Ammon's horn (tissue), 1 donor: ENCODE results near the gene ATP6V0A1.
"Not testable (repeated sequence)": the region's sequence is repeated elsewhere in the genome, so short reads cannot be mapped to it uniquely, and the experiment has no call there.

Experiments
- DNase-seq: peaks from one replicate; pipeline ENCODE4 v3.0.0-alpha.2; 2016; ENCODE audit warnings: low spot score

Gene ATP6V0A1

GRCh38 chr17:42476411-42476810 is 17.7 kb downstream of the ATP6V0A1 start:
- no peak for DNase-seq

DNA sequence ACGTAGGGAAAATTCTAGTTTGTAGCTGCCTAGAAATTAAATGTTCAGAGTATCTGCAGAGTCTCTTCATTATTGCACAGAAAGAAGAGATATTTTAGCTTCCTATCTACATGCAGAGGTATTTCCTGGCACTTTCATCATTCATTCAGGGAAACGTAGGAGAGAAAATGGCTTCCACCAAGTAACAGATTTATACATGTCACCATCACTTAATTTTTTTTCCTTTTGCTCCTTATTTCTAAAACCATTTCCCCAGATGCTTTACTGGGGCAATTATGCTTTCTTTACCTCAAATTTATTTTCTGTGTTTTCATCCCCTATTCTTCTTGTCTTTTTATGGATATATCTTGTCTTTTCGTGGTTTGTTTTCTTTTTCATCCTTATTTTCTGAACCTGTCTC is 18.5 kb downstream of the ATP6V0A1 start:
- no peak for DNase-seq

GRCh38 chr17:42477824-42478223 is 19.1 kb downstream of the ATP6V0A1 start:
- DNase-seq: not testable (repeated sequence)

GRCh38 chr17:42484304-42484703 is 25.6 kb downstream of the ATP6V0A1 start:
- DNase-seq: no peak

DNA sequence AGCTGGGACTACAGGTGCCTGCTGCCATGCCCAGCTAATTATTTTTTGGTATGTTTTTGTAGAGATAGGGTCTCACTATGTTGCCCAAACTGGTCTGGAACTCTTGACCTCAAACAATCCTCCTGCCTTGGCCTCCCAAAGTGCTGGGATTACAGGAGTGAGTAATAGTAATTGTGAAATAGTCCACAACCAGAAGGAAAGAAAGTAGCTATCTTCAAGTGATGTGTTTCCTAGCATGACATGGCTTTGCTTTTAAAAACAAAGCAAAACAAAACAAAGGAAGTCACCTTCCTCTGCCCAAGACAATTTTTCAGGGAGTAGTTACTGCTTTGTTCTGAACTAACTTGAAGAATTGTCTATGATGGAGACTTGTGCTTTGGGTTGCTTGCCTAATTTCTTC is 27.0 kb downstream of the ATP6V0A1 start:
- DNase-seq: no peak

GRCh38 chr17:42488032-42488431 is 29.4 kb downstream of the ATP6V0A1 start:
- DNase-seq: no peak

DNA sequence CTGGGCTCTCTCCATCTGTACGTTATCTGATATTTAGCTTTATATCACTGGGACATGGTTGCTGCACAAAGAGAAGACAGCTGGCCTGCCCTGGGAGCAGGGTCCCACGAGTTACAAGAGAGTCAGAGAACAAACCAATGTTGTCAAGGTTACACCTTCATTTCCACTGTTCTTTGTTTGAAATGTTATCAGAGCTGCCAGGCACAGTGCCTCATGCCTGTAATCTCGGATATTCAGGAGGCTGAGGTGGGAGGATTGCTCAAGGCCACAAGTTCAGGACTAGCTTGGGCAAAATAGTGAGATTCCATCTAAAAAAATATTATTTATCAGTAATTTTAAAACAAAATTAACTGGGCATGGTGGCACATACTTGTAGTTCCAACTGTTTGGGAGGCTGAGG is 34.6 kb downstream of the ATP6V0A1 start:
- no peak for DNase-seq

GRCh38 chr17:42494673-42495072 is 36.0 kb downstream of the ATP6V0A1 start:
- DNase-seq: no peak

- no peak for DNase-seq
These were observed 40.1 kb downstream of the ATP6V0A1 start for GRCh38 chr17:42498828-42499227.

GRCh38 chr17:42502091-42502490 is 43.4 kb downstream of the ATP6V0A1 start:
- DNase-seq: no peak

- no peak for DNase-seq
These were observed 44.2 kb downstream of the ATP6V0A1 start for GRCh38 chr17:42502926-42503325.

GRCh38 chr17:42507671-42508070 is 49.0 kb downstream of the ATP6V0A1 start:
- no peak for DNase-seq

- no peak for DNase-seq
These were observed 49.9 kb downstream of the ATP6V0A1 start for GRCh38 chr17:42508426-42509165.

DNA sequence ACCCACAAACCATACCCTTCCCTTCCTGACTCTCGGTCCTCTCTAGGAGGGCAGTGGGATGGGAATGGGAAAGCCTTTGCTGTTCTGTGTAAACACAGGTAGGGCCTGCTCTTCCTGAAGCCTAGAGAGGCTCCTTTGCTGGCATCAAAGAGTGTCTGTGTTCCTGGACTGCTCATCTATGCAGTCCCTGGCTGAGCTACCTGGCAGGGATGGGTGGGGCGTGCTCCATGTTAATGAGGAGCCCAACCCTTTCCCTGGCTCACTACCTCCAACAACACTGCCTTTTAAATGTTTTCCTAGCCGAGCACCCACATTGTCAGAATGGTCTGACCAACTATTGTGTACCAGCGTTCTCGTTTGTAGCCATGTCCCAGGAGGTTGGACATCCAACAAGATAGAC is 50.7 kb downstream of the ATP6V0A1 start:
- no peak for DNase-seq

- no peak for DNase-seq
These were observed 51.2 kb downstream of the ATP6V0A1 start for GRCh38 chr17:42509841-42510240.

- no peak for DNase-seq
These were observed 53.6 kb downstream of the ATP6V0A1 start for GRCh38 chr17:42512246-42512645.

GRCh38 chr17:42512733-42513251 is 54.1 kb downstream of the ATP6V0A1 start:
- DNase-seq: no peak

GRCh38 chr17:42513686-42514085 is 55.0 kb downstream of the ATP6V0A1 start:
- DNase-seq: no peak

DNA sequence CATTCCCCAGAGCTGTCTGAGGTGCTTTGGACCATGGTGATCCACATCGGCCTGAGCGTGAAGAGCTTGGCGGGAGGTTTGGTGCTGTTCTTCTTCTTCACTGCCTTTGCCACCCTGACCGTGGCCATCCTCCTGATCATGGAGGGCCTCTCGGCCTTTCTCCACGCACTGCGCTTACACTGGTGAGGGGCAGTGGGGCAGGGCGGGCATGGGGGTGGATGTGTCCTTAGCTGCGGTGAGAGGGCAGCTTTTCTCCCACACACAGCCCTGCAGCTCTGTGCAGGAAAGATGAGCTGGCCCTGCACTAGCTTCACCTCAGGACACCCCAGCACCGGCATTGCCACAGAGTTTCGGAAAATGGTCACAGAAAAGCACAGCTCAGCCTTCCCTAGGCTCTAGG is 55.6 kb downstream of the ATP6V0A1 start:
- DNase-seq: no peak

DNA sequence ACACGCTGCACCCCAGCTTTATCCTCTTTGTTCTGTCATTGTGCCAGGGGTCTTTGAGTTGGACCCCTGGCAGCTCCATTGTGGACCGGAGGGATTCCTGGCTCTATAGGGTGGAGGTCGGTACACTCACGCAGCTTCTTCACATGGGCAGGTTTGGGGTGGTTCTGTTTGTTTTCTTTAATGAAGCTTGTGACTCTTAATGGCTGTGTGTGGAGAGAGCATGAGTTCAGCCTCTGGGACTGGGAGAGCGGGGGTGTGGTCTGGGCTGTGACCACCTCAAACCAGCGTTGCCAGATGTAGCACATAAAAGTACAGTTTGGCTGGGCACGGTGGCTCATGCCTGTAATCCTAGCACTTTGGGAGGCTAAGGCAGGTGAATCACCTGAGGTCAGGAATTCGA is 56.2 kb downstream of the ATP6V0A1 start:
- no peak for DNase-seq

GRCh38 chr17:42517516-42517915 is 58.8 kb downstream of the ATP6V0A1 start:
- DNase-seq: peak; percentile 83

DNA sequence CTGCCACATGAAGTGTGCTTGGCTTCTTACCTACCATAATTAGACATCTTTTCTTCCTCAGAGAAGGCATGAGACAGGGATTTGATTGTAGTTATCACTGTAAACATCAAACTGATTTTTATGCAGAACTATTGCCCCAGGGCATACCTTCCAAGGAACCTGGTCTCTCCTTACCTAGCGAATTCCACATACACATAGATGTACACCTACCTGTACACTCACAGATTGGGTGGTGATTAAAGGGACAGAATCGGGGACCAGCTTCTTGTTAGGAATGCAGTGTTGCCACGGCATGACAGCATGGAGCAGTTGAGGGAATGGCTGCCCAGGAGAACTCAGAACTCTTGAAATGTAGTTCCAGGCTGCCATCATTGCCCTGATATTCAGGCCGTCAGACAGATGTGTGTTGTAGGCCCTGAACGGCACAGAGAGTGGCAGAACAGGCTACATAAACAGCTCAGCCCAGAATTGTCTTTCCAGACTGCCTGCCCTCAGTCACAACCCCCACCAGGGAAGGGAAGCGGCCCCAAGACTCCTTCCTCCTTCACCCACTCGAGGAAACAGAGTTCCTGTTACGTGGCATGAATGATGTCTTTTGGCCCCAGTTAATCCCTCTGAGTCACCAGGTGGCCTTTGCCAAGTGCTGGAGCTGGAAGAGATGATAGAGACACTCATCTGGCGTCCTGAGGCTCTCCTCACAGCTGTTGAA is 59.5 kb downstream of the ATP6V0A1 start:
- peak; percentile 71 for DNase-seq

- no peak for DNase-seq
These were observed 60.3 kb downstream of the ATP6V0A1 start for GRCh38 chr17:42518755-42519545.
